HEK293T (cell line): ENCODE results near the gene HIGD2B.
"Not testable (repeated sequence)": the region's sequence is repeated elsewhere in the genome, so short reads cannot be mapped to it uniquely, and the experiment has no call there.

Source experiments
- ARNT ChIP-seq: fragments of 450-650 bp; IDR thresholded peaks from 2 replicates; pipeline ENCODE4 v1.6.1; 2017; ENCODE audit warnings: mild to moderate bottlenecking
- BHLHE40 ChIP-seq: fragments of 450-650 bp; IDR thresholded peaks from 2 replicates; pipeline ENCODE4 v1.6.1; 2016; ENCODE audit warnings: mild to moderate bottlenecking, moderate library complexity, borderline replicate concordance
- CTBP1 ChIP-seq: fragments of 450-650 bp; IDR thresholded peaks from 2 replicates; pipeline ENCODE4 v1.6.1; 2016; ENCODE audit warnings: borderline replicate concordance
- FOXA1 ChIP-seq: fragments of 450-650 bp; IDR thresholded peaks from 2 replicates; pipeline ENCODE4 v1.6.1; 2016; ENCODE audit warnings: mild to moderate bottlenecking
- FOXK2 ChIP-seq: fragments of 450-650 bp; IDR thresholded peaks from 2 replicates; pipeline ENCODE4 v1.6.1; 2016; ENCODE audit warnings: mild to moderate bottlenecking
- FOXM1 ChIP-seq: fragments of 450-650 bp; IDR thresholded peaks from 2 replicates; pipeline ENCODE4 v1.6.1; 2017; ENCODE audit warnings: mild to moderate bottlenecking, borderline replicate concordance
- LEF1 ChIP-seq: fragments of 450-650 bp; IDR thresholded peaks from 2 replicates; pipeline ENCODE4 v1.6.1; 2017; ENCODE audit warnings: mild to moderate bottlenecking, borderline replicate concordance
- NFRKB ChIP-seq: fragments of 450-650 bp; IDR thresholded peaks from 2 replicates; pipeline ENCODE4 v1.6.1; 2016; ENCODE audit warnings: mild to moderate bottlenecking, moderate library complexity
- SP1 ChIP-seq: fragments of 450-650 bp; IDR thresholded peaks from 2 replicates; pipeline ENCODE4 v1.6.1; 2017
- SUZ12 ChIP-seq: fragments of 450-650 bp; IDR thresholded peaks from 2 replicates; pipeline ENCODE4 v1.6.1; 2016; ENCODE audit warnings: mild to moderate bottlenecking
- ZNF384 ChIP-seq: fragments of 450-650 bp; IDR thresholded peaks from 2 replicates; pipeline ENCODE4 v1.6.1; 2016

DNA sequence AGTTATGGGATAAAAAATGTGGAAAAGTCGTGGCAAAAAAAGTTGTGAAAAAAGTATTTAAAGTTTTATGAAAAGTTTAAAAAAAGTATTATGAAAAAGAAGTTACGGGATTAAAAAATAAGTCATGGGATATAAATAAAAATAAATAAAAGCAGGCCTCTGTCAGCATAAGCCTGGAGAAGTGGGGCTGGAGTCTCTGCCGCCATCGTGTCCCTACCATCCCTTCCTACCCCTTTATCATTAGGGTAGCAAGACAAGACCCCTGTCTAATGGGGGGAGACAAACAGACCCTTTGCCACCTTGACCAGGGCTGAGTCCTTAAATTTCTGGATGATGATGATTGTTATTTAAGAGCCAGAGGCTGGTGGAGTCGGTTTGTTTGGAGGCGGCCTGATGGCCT lies 16.2 kb downstream of the HIGD2B start:
- TF ChIP-seq NFRKB, CTBP1, SP1, FOXK2, ARNT, ZNF384, FOXA1, SUZ12, FOXM1, LEF1, BHLHE40: not testable (repeated sequence)
